ENCODE results near the gene MRPS30.
"Not testable (repeated sequence)": the region's sequence is repeated elsewhere in the genome, so short reads cannot be mapped to it uniquely, and the experiment has no call there.

GRCh38 chr5:44772397-44772796 lies 36.4 kb upstream of the MRPS30 start:
- TF ChIP-seq CTCF (conservative IDR thresholded peaks at IDR 0.05; ENCODE audit: low read depth, low read length); FOS (IDR thresholded peaks at IDR 0.05; ENCODE audit: low read depth, low read length); RAD21 (IDR thresholded peaks at IDR 0.05; ENCODE audit: low read length); POLR2A (IDR thresholded peaks at IDR 0.05; ENCODE audit: low read depth, low read length); CEBPB (IDR thresholded peaks at IDR 0.05; ENCODE audit: low read depth, low read length); USF2 (IDR thresholded peaks at IDR 0.05; ENCODE audit: low read depth, low read length); MAZ (IDR thresholded peaks at IDR 0.05; ENCODE audit: borderline replicate concordance, low read depth, low read length); ELK1 (IDR thresholded peaks at IDR 0.05; ENCODE audit: borderline replicate concordance, low read depth, low read length); RCOR1 (IDR thresholded peaks at IDR 0.05; ENCODE audit: insufficient replicate concordance, low read length); SMC3 (IDR thresholded peaks at IDR 0.05; ENCODE audit: low read depth, low read length); CHD1 (IDR thresholded peaks at IDR 0.05; ENCODE audit: low read depth, low read length); MAFK (IDR thresholded peaks at IDR 0.05; ENCODE audit: low read depth, low read length); RFX5 (IDR thresholded peaks at IDR 0.05; ENCODE audit: low read depth, low read length); BHLHE40 (IDR thresholded peaks at IDR 0.05; ENCODE audit: low read depth, low read length): not testable (repeated sequence)

Measured in IMR-90 (cell line).